ENCODE measurements around the gene SMG6. TPM values are rescaled to one million over a fixed set of nuclear protein-coding genes. Genes with fewer than 3 reads are reported as not detected.

The SMG6 gene
- total and polyA plus RNA-seq, 2 donors (not counting 3 experiments of a cell fraction or from before 2014, with no cell fraction given), result 40.1 to 42.2 TPM

DNA sequence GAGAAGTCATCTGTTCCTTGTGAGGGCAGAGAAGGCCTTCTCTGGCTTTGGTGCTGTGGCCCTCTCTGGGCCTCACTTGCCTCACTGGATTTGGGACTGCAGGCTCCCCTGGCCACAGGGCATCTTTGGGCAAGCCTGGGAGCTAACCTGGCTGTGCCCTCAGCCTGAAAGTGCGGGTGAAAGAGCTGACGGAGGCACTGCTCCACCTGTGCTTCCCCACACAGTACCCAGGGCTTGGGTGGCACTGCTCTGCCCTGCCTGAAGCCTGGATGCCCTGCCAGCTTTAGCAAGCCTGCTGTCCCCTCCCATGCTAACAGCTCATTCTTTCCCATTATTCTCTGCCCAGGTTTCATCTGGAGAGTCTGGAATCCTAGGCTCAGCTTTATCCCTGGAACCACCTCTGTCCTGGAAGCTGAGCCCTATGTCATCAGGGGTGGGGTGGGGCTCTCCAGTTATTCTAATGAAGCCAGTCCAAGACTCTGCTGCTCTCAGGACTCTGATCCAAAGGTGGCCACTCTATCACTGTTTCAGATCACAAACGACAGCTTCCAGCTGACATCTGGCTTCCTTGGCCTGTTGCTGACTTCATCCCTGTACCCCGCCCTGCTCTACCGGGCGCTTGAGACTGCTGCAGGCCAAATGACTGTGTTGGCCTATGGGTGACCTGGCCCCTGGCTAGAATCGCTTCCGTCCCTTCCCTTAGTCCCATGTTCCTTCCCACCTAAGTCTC lies 219.4 kb downstream of the SMG6 start:
- Histone ChIP-seq H3K4me3 (replicated peaks in 1 of 3; ENCODE audit: insufficient read depth in 1 of 3, low read depth in 1 of 3, low read length in 3 of 3) (no peak overlapping the region), H3K36me3 (ENCODE audit: control insufficient read depth in 2 of 2, extremely low read depth in 1 of 2, insufficient read depth in 2 of 2, low read length in 2 of 2) (peaks cover 3 to 13% of the 10 kb centered on the region in 2 experiments), H3K9me1 (replicated peaks; ENCODE audit: control insufficient read depth, extremely low read depth, insufficient read depth, low read length) (no peaks in the 10 kb centered on the region), H3K9ac (replicated peaks; ENCODE audit: extremely low read depth, insufficient read depth, low read length) (peak overlapping the region; percentile 54), H4K20me1 (replicated peaks; ENCODE audit: control insufficient read depth, extremely low read depth, insufficient read depth, low read length) (no peaks in the 10 kb centered on the region), H3K4me2 (ENCODE audit: insufficient read depth, low read length) (peak overlapping the region; percentile 35), H3K27ac (ENCODE audit: insufficient read depth, low read depth, low read length) (peak overlapping the region; percentile 86), H3K79me2 (ENCODE audit: control insufficient read depth, insufficient read depth, low read length) (no peaks in the 10 kb centered on the region), H3K27me3 (ENCODE audit: control insufficient read depth in 2 of 2, insufficient read depth in 2 of 2, low read length in 2 of 2) (no peaks in the 10 kb centered on the region), H3K9me3 (replicated peaks; ENCODE audit: control insufficient read depth, insufficient read depth, low read length) (no peaks in the 10 kb centered on the region), H3K4me1 (ENCODE audit: control insufficient read depth, extremely low read depth, insufficient read depth, low read length) (peaks cover 53% of the 10 kb centered on the region), H2AFZ (ENCODE audit: low read depth, low read length) (peak overlapping the region; percentile 3)
- ChIA-PET CTCF (interaction anchor here (1.0 to 9.2 kb wide), 9 partner anchors 9 to 161 kb away, joined by 3 to 76 read pairs (median 6); partner anchors contain the start of gene HIC1), POLR2A (no interaction called here)
- dilution Hi-C loops (cut with MboI; ENCODE audit: extremely low pct_ligation_motif_present, low sequenced_read_pairs) (no loop called here), intact Hi-C loops (cut with micrococcal nuclease) (no loop called here)
- TSS peak; percentile 30 for BruUV-seq (replicated peaks)
- TF ChIP-seq GATA2 (IDR thresholded peaks at IDR 0.05; ENCODE audit: insufficient read depth, insufficient read length, low read depth, low read length), result peak; percentile 71
- no peak for TF ChIP-seq JUN (IDR thresholded peaks at IDR 0.05; ENCODE audit: borderline replicate concordance, insufficient read depth, insufficient read length, low read depth)
- TF ChIP-seq POLR2AphosphoS5 (IDR thresholded peaks at IDR 0.05; ENCODE audit: insufficient read depth, low read depth, low read length), result no peak
- peak; percentile 87 for FAIRE-seq
- peak; percentile 60 for DNase-seq (ENCODE audit: low read depth, low spot score)

DNA sequence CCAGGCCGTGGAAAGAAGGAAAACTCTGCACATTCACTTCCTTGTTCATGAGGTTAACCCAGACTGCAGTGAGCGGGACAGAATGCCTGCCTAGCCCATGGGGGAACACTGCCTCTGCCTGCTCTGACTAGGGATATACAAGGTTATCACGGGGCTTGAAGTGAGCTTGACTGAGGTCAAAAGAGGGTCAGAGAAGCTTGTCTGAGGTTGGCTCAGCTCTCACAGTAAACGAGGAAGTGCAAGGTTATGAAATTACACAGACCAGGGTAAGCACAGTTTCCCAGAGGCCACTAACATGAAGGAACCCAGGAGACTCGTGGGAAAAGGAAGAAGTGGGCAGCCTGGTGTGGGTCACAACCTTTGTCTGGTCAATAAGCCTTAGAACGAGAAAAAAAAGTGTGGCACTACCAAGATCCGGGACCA lies 220.0 kb downstream of the SMG6 start:
- Histone ChIP-seq H3K4me3 (replicated peaks in 1 of 3; ENCODE audit: insufficient read depth in 1 of 3, low read depth in 1 of 3, low read length in 3 of 3) (no peak overlapping the region), H3K27me3 (ENCODE audit: control insufficient read depth in 2 of 2, insufficient read depth in 2 of 2, low read length in 2 of 2) (no peaks in the 10 kb centered on the region), H3K9me1 (replicated peaks; ENCODE audit: control insufficient read depth, extremely low read depth, insufficient read depth, low read length) (no peaks in the 10 kb centered on the region), H3K36me3 (ENCODE audit: control insufficient read depth in 2 of 2, extremely low read depth in 1 of 2, insufficient read depth in 2 of 2, low read length in 2 of 2) (peaks cover 3 to 13% of the 10 kb centered on the region in 2 experiments), H2AFZ (ENCODE audit: low read depth, low read length) (no peak overlapping the region), H4K20me1 (replicated peaks; ENCODE audit: control insufficient read depth, extremely low read depth, insufficient read depth, low read length) (no peaks in the 10 kb centered on the region), H3K4me2 (ENCODE audit: insufficient read depth, low read length) (no peak overlapping the region), H3K9ac (replicated peaks; ENCODE audit: extremely low read depth, insufficient read depth, low read length) (peak overlapping the region; percentile 54), H3K27ac (ENCODE audit: insufficient read depth, low read depth, low read length) (peak overlapping the region; percentile 86), H3K79me2 (ENCODE audit: control insufficient read depth, insufficient read depth, low read length) (no peaks in the 10 kb centered on the region), H3K4me1 (ENCODE audit: control insufficient read depth, extremely low read depth, insufficient read depth, low read length) (peaks cover 47% of the 10 kb centered on the region), H3K9me3 (replicated peaks; ENCODE audit: control insufficient read depth, insufficient read depth, low read length) (no peaks in the 10 kb centered on the region)
- TF ChIP-seq POLR2AphosphoS5 (IDR thresholded peaks at IDR 0.05; ENCODE audit: insufficient read depth, low read depth, low read length), result no peak
- TF ChIP-seq, protein P1, sequence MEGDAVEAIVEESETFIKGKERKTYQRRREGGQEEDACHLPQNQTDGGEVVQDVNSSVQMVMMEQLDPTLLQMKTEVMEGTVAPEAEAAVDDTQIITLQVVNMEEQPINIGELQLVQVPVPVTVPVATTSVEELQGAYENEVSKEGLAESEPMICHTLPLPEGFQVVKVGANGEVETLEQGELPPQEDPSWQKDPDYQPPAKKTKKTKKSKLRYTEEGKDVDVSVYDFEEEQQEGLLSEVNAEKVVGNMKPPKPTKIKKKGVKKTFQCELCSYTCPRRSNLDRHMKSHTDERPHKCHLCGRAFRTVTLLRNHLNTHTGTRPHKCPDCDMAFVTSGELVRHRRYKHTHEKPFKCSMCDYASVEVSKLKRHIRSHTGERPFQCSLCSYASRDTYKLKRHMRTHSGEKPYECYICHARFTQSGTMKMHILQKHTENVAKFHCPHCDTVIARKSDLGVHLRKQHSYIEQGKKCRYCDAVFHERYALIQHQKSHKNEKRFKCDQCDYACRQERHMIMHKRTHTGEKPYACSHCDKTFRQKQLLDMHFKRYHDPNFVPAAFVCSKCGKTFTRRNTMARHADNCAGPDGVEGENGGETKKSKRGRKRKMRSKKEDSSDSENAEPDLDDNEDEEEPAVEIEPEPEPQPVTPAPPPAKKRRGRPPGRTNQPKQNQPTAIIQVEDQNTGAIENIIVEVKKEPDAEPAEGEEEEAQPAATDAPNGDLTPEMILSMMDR (IDR thresholded peaks at IDR 0.05; ENCODE audit: extremely low read depth in 1 of 2, insufficient read depth in 1 of 2, low read depth in 1 of 2, low read length in 2 of 2), result no peak
- TF ChIP-seq, protein P2, sequence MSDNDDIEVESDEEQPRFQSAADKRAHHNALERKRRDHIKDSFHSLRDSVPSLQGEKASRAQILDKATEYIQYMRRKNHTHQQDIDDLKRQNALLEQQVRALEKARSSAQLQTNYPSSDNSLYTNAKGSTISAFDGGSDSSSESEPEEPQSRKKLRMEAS (IDR thresholded peaks at IDR 0.05; ENCODE audit: insufficient read depth, insufficient read length), result no peak
- no peak for TF ChIP-seq POLR2A (IDR thresholded peaks at IDR 0.05; ENCODE audit: low read depth, low read length)
- TF ChIP-seq EZH2 (IDR thresholded peaks at IDR 0.05; ENCODE audit: borderline replicate concordance, low read depth, low read length, severe bottlenecking), result no peak
- no peak for TF ChIP-seq MYC (IDR thresholded peaks at IDR 0.05; ENCODE audit: low read depth, low read length)
- no peak for TF ChIP-seq JUN (IDR thresholded peaks at IDR 0.05; ENCODE audit: borderline replicate concordance, insufficient read depth, insufficient read length, low read depth)
- no peak for TF ChIP-seq GATA2 (IDR thresholded peaks at IDR 0.05; ENCODE audit: insufficient read depth, insufficient read length, low read depth, low read length)
- no peak for TF ChIP-seq FOS (IDR thresholded peaks at IDR 0.05; ENCODE audit: borderline replicate concordance, insufficient read depth, low read length)
- ChIA-PET POLR2A (no interaction called here), CTCF (interaction anchor here (1.0 to 9.2 kb wide), 8 partner anchors 8 to 161 kb away, joined by 3 to 76 read pairs (median 6); partner anchors contain the start of gene HIC1)
- dilution Hi-C loops (cut with MboI; ENCODE audit: extremely low pct_ligation_motif_present, low sequenced_read_pairs), result no loop called here
- FAIRE-seq (no peak), DNase-seq (ENCODE audit: low read depth, low spot score) (peak; percentile 37)
- BruUV-seq (replicated peaks), result no TSS peak
- intact Hi-C loops (cut with micrococcal nuclease), result no loop called here
